Superior temporal gyrus (tissue), 1 donor: ENCODE data around the gene PRR35.

Experiments
- DNase-seq: peaks from one replicate; pipeline ENCODE4 v3.0.0-alpha.2; 2016; ENCODE audit errors: extremely low spot score

The PRR35 gene

GRCh38 chr16:560204-560700, at the start of gene PRR35:
Gene PRR35 (plus strand): TSS chr16:560394. CDS start chr16:563295, 2,901 bp downstream.
- DNase-seq, result no peak

- DNase-seq, result no peak
Observed at GRCh38 chr16:512802-513201, 47.4 kb upstream of the PRR35 start.

- DNase-seq, result no peak
Observed at GRCh38 chr16:513950-514349, 46.2 kb upstream of the PRR35 start.

- DNase-seq, result no peak
Observed at GRCh38 chr16:515175-515938, 44.8 kb upstream of the PRR35 start.

- DNase-seq, result no peak
Observed at GRCh38 chr16:515939-516226, 44.3 kb upstream of the PRR35 start.

- no peak for DNase-seq
Observed at GRCh38 chr16:516301-516700, 43.9 kb upstream of the PRR35 start.

- no peak for DNase-seq
Observed at GRCh38 chr16:518858-519257, 41.3 kb upstream of the PRR35 start.

GRCh38 chr16:519425-519824, 40.8 kb upstream of the PRR35 start:
- no peak for DNase-seq

- DNase-seq, result no peak
Observed at GRCh38 chr16:519841-520687, 40.1 kb upstream of the PRR35 start.

GRCh38 chr16:520847-521246, 39.3 kb upstream of the PRR35 start:
- no peak for DNase-seq

- DNase-seq, result no peak
Observed at GRCh38 chr16:521381-522210, 38.6 kb upstream of the PRR35 start.

- no peak for DNase-seq
Observed at GRCh38 chr16:522320-523096, 37.7 kb upstream of the PRR35 start.

GRCh38 chr16:523097-523741, 37.0 kb upstream of the PRR35 start:
- DNase-seq, result no peak

GRCh38 chr16:524274-525040, 35.7 kb upstream of the PRR35 start:
- DNase-seq, result no peak

GRCh38 chr16:525123-525519, 35.1 kb upstream of the PRR35 start:
- no peak for DNase-seq

GRCh38 chr16:525520-526180, 34.5 kb upstream of the PRR35 start:
- peak; percentile 36 for DNase-seq

- peak; percentile 12 for DNase-seq
Observed at GRCh38 chr16:526181-527014, 33.8 kb upstream of the PRR35 start.

GRCh38 chr16:527015-527903, 32.9 kb upstream of the PRR35 start, which contains the start of gene CAPN15:
Gene CAPN15 (plus strand): TSS chr16:527712. CDS start chr16:546839, 19,127 bp downstream.
- DNase-seq, result peak; percentile 81
